Effector memory CD8-positive, alpha-beta T cell (primary cell): ENCODE results near the gene ARAP2.

ENCODE experiments used
- ATAC-seq: fragments of 150-1000 bp; cut with Tn5 transposase; replicated peaks from 2 replicates; pipeline ENCODE4 v1.10.0; 2021; ENCODE audit warnings: mild to moderate bottlenecking, moderate library complexity
- DNase-seq, 3 experiments: peaks; one replicate each; pipeline ENCODE4 v3.0.0; 2021
- H3K27ac Mint-ChIP-seq, 2 donors: one replicate each; pipeline ENCODE4 v1.8.0; 2022; ENCODE audit warnings: mild to moderate bottlenecking in 2 of 2, mixed read lengths in 2 of 2, moderate library complexity in 2 of 2
- H3K27me3 Mint-ChIP-seq, 2 donors: one replicate each; pipeline ENCODE4 v1.8.0; 2022; ENCODE audit warnings: mixed read lengths in 2 of 2
- H3K36me3 Mint-ChIP-seq: one replicate; pipeline ENCODE4 v1.8.0; 2022; ENCODE audit warnings: mild to moderate bottlenecking, moderate library complexity, mixed read lengths; ENCODE audit not compliant: insufficient read depth
- H3K4me1 Mint-ChIP-seq, 2 donors: one replicate each; pipeline ENCODE4 v1.8.0; 2022; ENCODE audit warnings: low read depth in 2 of 2, mixed read lengths in 2 of 2
- H3K4me3 Mint-ChIP-seq, 2 donors: one replicate each; pipeline ENCODE4 v1.8.0; 2022; ENCODE audit warnings: mild to moderate bottlenecking in 2 of 2, mixed read lengths in 2 of 2, moderate library complexity in 2 of 2
- H3K9me3 Mint-ChIP-seq, 2 donors: one replicate each; pipeline ENCODE4 v1.8.0; 2022; ENCODE audit warnings: mixed read lengths in 2 of 2

Gene ARAP2

GRCh38 chr4:36249610-36250009 is 5.3 kb upstream of the ARAP2 start:
- Mint-ChIP-seq H3K4me3 (no peak overlapping the region), H3K9me3 (no peaks in the 10 kb centered on the region), H3K4me1 (peaks cover 29 to 46% of the 10 kb centered on the region in 2 donors), H3K27ac (peak overlapping the region in 1 of 2 donors; percentile 10), H3K36me3 (peaks cover 8% of the 10 kb centered on the region), H3K27me3 (no peaks in the 10 kb centered on the region)
- DNase-seq = no peak
- ATAC-seq = no peak

DNA sequence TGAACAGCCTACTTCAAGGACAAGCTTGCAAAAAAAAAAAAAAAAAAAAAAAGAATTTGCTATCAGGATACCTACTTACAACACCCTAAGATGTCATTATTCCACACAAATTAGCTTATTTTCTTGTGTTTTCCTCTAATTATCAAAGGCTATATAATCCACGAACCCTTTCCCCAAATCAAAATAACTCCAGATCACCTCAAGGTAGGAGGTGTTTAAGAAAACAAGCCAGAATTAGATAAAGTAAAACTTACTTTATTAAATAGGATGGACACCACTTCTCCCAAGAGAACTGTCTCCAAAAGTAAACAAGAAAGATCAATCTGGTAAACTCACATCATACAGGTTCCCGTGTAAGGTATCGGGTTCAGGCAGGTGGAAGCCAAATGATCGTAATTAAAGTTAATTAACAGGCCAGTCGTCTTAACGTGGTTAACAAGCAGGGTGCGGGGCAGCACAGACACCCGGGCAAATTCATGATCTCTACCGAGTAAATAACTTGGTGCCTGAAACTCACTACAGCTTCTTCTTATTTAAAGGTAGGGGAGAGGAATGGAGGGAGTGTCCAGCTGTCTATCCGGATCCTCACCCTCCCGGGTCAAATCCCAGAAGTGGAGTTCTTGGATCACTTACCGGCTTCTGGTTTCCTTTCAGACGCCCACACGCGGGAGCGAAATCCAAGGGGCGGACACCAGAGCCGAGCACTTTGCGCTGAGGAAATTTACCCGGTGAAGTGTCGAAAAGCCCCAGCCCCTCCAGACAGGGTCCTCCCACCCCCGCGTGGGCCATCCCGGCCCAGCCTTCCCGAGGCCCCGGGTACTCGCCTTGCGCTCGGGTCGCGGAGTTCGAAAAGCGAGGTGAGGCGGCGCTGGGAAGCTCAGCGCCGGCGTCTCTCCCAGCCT is 708 bp downstream of the ARAP2 start:
- H3K4me1 Mint-ChIP-seq = peaks cover 28 to 44% of the 10 kb centered on the region in 2 donors

GRCh38 chr4:36242629-36243354 is 1.5 kb downstream of the ARAP2 start:
- ATAC-seq = no peak
- Mint-ChIP-seq H3K9me3 (no peaks in the 10 kb centered on the region), H3K36me3 (peaks cover 42% of the 10 kb centered on the region), H3K27me3 (no peaks in the 10 kb centered on the region), H3K4me3 (peak overlapping the region; percentile 96), H3K27ac (peak overlapping the region; percentile 95 to 96), H3K4me1 (peaks cover 36 to 52% of the 10 kb centered on the region in 2 donors)
- no peak for DNase-seq

More for the DNA sequence above, 708 bp downstream of the ARAP2 start:
- DNase-seq (peak in 2 of 3 experiments; percentile 15 to 47), ATAC-seq (peak; percentile 21)
- no peaks in the 10 kb centered on the region for H3K27me3 Mint-ChIP-seq
- H3K36me3 Mint-ChIP-seq = peaks cover 42% of the 10 kb centered on the region
- peak overlapping the region; percentile 95 to 96 for H3K27ac Mint-ChIP-seq
- no peaks in the 10 kb centered on the region for H3K9me3 Mint-ChIP-seq
- H3K4me3 Mint-ChIP-seq = peak overlapping the region; percentile 96

GRCh38 chr4:36241771-36242170 is 2.5 kb downstream of the ARAP2 start:
- peak; percentile 42 for ATAC-seq
- DNase-seq = no peak
- Mint-ChIP-seq H3K27ac (peak overlapping the region; percentile 95 to 96), H3K4me1 (peaks cover 42 to 58% of the 10 kb centered on the region in 2 donors), H3K4me3 (peak overlapping the region; percentile 96), H3K36me3 (peaks cover 50% of the 10 kb centered on the region), H3K27me3 (no peaks in the 10 kb centered on the region), H3K9me3 (no peaks in the 10 kb centered on the region)

- peak overlapping the region; percentile 16 to 61 for H3K27ac Mint-ChIP-seq
- peaks cover 37% of the 10 kb centered on the region for H3K36me3 Mint-ChIP-seq
- peak; percentile 61 for ATAC-seq
These were observed 6.7 kb downstream of the ARAP2 start for GRCh38 chr4:36237366-36238313.

GRCh38 chr4:36236159-36236558 is 8.2 kb downstream of the ARAP2 start:
- H3K27ac Mint-ChIP-seq = no peak overlapping the region

More at GRCh38 chr4:36237366-36238313, 6.7 kb downstream of the ARAP2 start:
- H3K4me3 Mint-ChIP-seq = peak overlapping the region; percentile 46 to 62
- no peaks in the 10 kb centered on the region for H3K9me3 Mint-ChIP-seq
- no peak for DNase-seq
- peaks cover 66 to 78% of the 10 kb centered on the region in 2 donors for H3K4me1 Mint-ChIP-seq
- H3K27me3 Mint-ChIP-seq = no peaks in the 10 kb centered on the region

DNA sequence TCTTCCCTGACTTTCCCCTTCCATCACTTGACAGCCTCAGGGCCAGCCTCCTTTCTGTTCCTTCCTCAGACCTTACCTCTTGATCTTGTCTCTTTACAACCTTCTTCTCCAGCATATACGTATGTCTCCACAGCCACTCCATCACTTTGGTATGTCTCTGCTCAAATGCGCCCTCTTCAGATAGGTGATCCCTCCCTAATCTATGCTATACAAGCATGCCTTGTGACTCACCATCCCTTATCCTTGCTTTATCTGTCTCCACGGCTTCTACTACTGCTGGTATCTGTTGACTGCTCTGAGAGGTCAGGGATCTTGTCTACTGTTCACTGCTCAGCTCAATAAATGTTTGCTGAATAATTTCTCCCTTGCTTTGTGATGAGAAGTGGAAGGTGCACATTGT is 9.0 kb downstream of the ARAP2 start:
- ATAC-seq = peak; percentile 28
- Mint-ChIP-seq H3K36me3 (peaks cover 31% of the 10 kb centered on the region), H3K27me3 (no peaks in the 10 kb centered on the region)

More at GRCh38 chr4:36236159-36236558, 8.2 kb downstream of the ARAP2 start:
- Mint-ChIP-seq H3K27me3 (no peaks in the 10 kb centered on the region), H3K9me3 (no peaks in the 10 kb centered on the region), H3K4me1 (peaks cover 71 to 82% of the 10 kb centered on the region in 2 donors), H3K4me3 (peak overlapping the region; percentile 1 to 62), H3K36me3 (peaks cover 27% of the 10 kb centered on the region)
- DNase-seq (no peak), ATAC-seq (no peak)

GRCh38 chr4:36233567-36234266 is 10.6 kb downstream of the ARAP2 start:
- Mint-ChIP-seq H3K27ac (peak overlapping the region in 1 of 2 donors; percentile 64), H3K4me1 (peaks cover 68 to 74% of the 10 kb centered on the region in 2 donors)

More for the DNA sequence above, 9.0 kb downstream of the ARAP2 start:
- Mint-ChIP-seq H3K27ac (peak overlapping the region in 1 of 2 donors; percentile 33), H3K9me3 (no peaks in the 10 kb centered on the region), H3K4me1 (peaks cover 73 to 80% of the 10 kb centered on the region in 2 donors), H3K4me3 (peak overlapping the region; percentile 1 to 23)
- DNase-seq = no peak

DNA sequence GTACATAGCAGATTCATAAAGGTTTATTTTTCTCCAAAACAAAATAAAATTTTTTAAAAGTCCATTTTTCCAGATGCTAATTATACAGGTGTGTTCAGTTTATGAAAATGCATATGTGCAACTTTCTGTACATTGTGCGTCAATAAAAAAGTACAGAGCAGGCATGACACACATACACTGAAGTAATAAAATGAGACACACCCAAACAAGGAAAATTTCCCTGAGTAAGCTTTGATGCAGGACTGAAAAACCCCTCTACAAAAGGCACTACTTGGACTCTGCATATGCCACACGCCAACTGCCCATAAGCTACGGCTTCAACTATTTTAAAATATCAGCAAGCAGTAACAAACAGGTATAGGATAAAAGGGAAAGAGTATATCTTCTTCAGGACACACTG is 13.8 kb downstream of the ARAP2 start:
- Mint-ChIP-seq H3K36me3 (peaks cover 20% of the 10 kb centered on the region), H3K4me3 (peak overlapping the region; percentile 15 to 45), H3K9me3 (no peaks in the 10 kb centered on the region), H3K4me1 (peaks cover 66 to 78% of the 10 kb centered on the region in 2 donors), H3K27ac (peak overlapping the region; percentile 1 to 39), H3K27me3 (no peaks in the 10 kb centered on the region)
- ATAC-seq (no peak), DNase-seq (no peak)

More at GRCh38 chr4:36233567-36234266, 10.6 kb downstream of the ARAP2 start:
- DNase-seq = no peak
- ATAC-seq = no peak
- H3K27me3 Mint-ChIP-seq = no peaks in the 10 kb centered on the region
- H3K9me3 Mint-ChIP-seq = no peaks in the 10 kb centered on the region
- H3K4me3 Mint-ChIP-seq = peak overlapping the region; percentile 31 to 54
- H3K36me3 Mint-ChIP-seq = peaks cover 24% of the 10 kb centered on the region

GRCh38 chr4:36227913-36228312 is 16.4 kb downstream of the ARAP2 start:
- peak; percentile 24 for ATAC-seq
- Mint-ChIP-seq H3K27me3 (no peaks in the 10 kb centered on the region), H3K4me1 (peaks cover 55 to 76% of the 10 kb centered on the region in 2 donors), H3K36me3 (peaks cover 19% of the 10 kb centered on the region), H3K4me3 (peak overlapping the region; percentile 21 to 53), H3K9me3 (no peaks in the 10 kb centered on the region), H3K27ac (peak overlapping the region; percentile 1 to 69)
- DNase-seq = no peak

DNA sequence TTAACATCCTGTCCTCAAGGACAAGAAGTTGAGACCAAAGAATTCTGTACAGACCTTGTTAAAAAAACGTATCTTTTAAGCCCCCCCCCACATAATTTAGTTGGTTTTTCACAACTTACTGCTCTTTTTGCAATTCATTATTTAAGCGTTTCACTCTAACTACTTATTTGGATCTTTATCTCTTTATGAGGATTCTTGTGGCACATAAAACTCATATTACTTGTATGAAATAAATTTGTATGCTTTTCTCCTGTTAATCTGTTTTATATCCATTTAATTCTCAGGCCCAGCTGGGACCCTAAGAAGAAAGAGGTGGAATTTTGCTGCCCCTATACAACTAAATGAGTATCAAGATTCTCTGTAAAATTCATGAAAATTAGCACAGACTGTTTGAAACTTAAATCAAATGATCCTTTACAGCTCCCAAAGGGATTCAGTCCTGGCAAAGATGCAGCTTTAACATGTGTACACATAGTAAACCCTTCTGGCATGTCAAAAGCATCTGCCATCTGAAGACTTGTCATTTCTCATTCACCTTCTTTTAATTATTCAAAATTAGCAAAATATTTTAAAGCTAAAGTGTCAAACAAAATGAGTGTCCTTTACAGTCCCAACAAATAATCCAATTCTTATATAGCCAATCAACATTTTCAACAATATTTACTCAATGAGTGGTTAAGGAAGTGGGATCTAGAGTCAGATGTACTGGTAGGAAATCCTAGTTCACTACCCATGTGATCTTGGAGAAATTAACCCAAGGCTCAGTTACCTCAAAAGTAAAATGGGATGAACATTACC is 17.7 kb downstream of the ARAP2 start:
- DNase-seq (no peak), ATAC-seq (no peak)
- peak overlapping the region; percentile 46 to 77 for H3K4me3 Mint-ChIP-seq
- peak overlapping the region; percentile 51 to 82 for H3K27ac Mint-ChIP-seq
- H3K36me3 Mint-ChIP-seq = peaks cover 23% of the 10 kb centered on the region
- H3K9me3 Mint-ChIP-seq = no peaks in the 10 kb centered on the region
- no peaks in the 10 kb centered on the region for H3K27me3 Mint-ChIP-seq
- H3K4me1 Mint-ChIP-seq = peaks cover 50 to 76% of the 10 kb centered on the region in 2 donors
